HG03060 (cell line): ENCODE measurements around the gene MYO5A.
"Not testable (repeated sequence)": the region's sequence is repeated elsewhere in the genome, so short reads cannot be mapped to it uniquely, and the experiment has no call there.

Source experiments
- ATAC-seq: cut with Tn5 transposase; IDR thresholded peaks from one replicate; pipeline ENCODE4 v1.9.1; 2021; ENCODE audit warnings: low read depth, moderate number of reproducible peaks; ENCODE audit not compliant: unreplicated experiment

MYO5A gene

GRCh38 chr15:52301265-52301847 is 227.3 kb downstream of the MYO5A start:
- no peak for ATAC-seq

GRCh38 chr15:52295421-52296001 is 233.2 kb downstream of the MYO5A start, which contains the start of gene MYO5C:
TSS of gene MYO5C (minus strand) at chr15:52295804. CDS start at chr15:52295636, 168 bp downstream.
- no peak for ATAC-seq

- ATAC-seq = no peak
Measured at GRCh38 chr15:52294881-52295420, 233.7 kb downstream of the MYO5A start.

- ATAC-seq = no peak
Measured at GRCh38 chr15:52292780-52293392, 235.8 kb downstream of the MYO5A start.

GRCh38 chr15:52291204-52291603 is 237.5 kb downstream of the MYO5A start:
- ATAC-seq = no peak

GRCh38 chr15:52290800-52291199 is 237.9 kb downstream of the MYO5A start:
- ATAC-seq = no peak

- ATAC-seq = peak; percentile 55
Measured at GRCh38 chr15:52290329-52290728, 238.4 kb downstream of the MYO5A start.

GRCh38 chr15:52289629-52290081 is 239.0 kb downstream of the MYO5A start:
- no peak for ATAC-seq

GRCh38 chr15:52288986-52289385 is 239.7 kb downstream of the MYO5A start:
- ATAC-seq = no peak

- no peak for ATAC-seq
Measured at GRCh38 chr15:52288051-52288942, 240.4 kb downstream of the MYO5A start.

GRCh38 chr15:52287114-52287513 is 241.6 kb downstream of the MYO5A start:
- no peak for ATAC-seq

- not testable (repeated sequence) for ATAC-seq
Measured at GRCh38 chr15:52285941-52286340, 242.7 kb downstream of the MYO5A start.

GRCh38 chr15:52284164-52284563 is 244.5 kb downstream of the MYO5A start:
- no peak for ATAC-seq

- no peak for ATAC-seq
Measured at GRCh38 chr15:52283281-52283680, 245.4 kb downstream of the MYO5A start.

- no peak for ATAC-seq
Measured at GRCh38 chr15:52282418-52282817, 246.3 kb downstream of the MYO5A start.

GRCh38 chr15:52281085-52282035 is 247.3 kb downstream of the MYO5A start:
- ATAC-seq = no peak

- ATAC-seq = no peak
Measured at GRCh38 chr15:52280326-52281084, 248.2 kb downstream of the MYO5A start.

- no peak for ATAC-seq
Measured at GRCh38 chr15:52278636-52279367, 249.9 kb downstream of the MYO5A start.
